Astrocyte (in vitro differentiated cells and primary cell): ENCODE measurements around the gene FBXO44. TPM values are rescaled to one million over a fixed set of nuclear protein-coding genes. Genes with fewer than 3 reads are reported as not detected.

Source experiments
- DNase-seq: peaks from one replicate; pipeline ENCODE4 v3.0.0-alpha.2; 2010; ENCODE audit warnings: low read depth
- FAIRE-seq: peaks from 2 replicates; lab custom pipeline; 2011; peaks lifted over from hg19 to GRCh38; lab: Jason Lieb, UNC
- H2AFZ ChIP-seq: 2 replicates; pipeline ENCODE4 v1.6.0; 2012; ENCODE audit warnings: low read depth, low read length, inconsistent platforms
- H3K27ac ChIP-seq: 2 replicates; pipeline ENCODE4 v1.5.1; 2011; ENCODE audit warnings: low read depth, low read length, inconsistent platforms
- H3K27me3 ChIP-seq: 2 replicates; pipeline ENCODE4 v1.6.0; 2011; ENCODE audit warnings: low read length, inconsistent platforms; ENCODE audit not compliant: insufficient read depth
- H3K36me3 ChIP-seq: 2 replicates; pipeline ENCODE4 v1.5.1; 2011; ENCODE audit warnings: low read length, inconsistent platforms; ENCODE audit not compliant: insufficient read depth
- H3K4me1 ChIP-seq: 2 replicates; pipeline ENCODE4 v1.5.1; 2011; ENCODE audit warnings: low read length, inconsistent platforms; ENCODE audit not compliant: insufficient read depth
- H3K4me2 ChIP-seq: 2 replicates; pipeline ENCODE4 v1.6.0; 2012; ENCODE audit warnings: low read length, inconsistent platforms
- H3K4me3 ChIP-seq: 2 replicates; pipeline ENCODE4 v1.5.1; 2011; ENCODE audit warnings: low read depth, mild to moderate bottlenecking, low read length, inconsistent platforms; ENCODE audit not compliant: insufficient read depth
- H3K79me2 ChIP-seq: 2 replicates; pipeline ENCODE4 v1.6.0; 2012; ENCODE audit warnings: mild to moderate bottlenecking, low read length, inconsistent platforms; ENCODE audit not compliant: insufficient read depth
- H3K9ac ChIP-seq: 2 replicates; pipeline ENCODE4 v1.6.0; 2012; ENCODE audit warnings: mild to moderate bottlenecking, low read length, inconsistent platforms
- H3K9me3 ChIP-seq: 2 replicates; pipeline ENCODE4 v1.5.1; 2012; ENCODE audit warnings: low read depth, mild to moderate bottlenecking, low read length, inconsistent platforms; ENCODE audit not compliant: insufficient read depth
- H4K20me1 ChIP-seq: 2 replicates; pipeline ENCODE4 v1.6.0; 2012; ENCODE audit warnings: low read length, inconsistent platforms; ENCODE audit not compliant: insufficient read depth
- H3K27ac Mint-ChIP-seq: one replicate; pipeline ENCODE4 v1.8.0; 2021; ENCODE audit warnings: mild to moderate bottlenecking, mixed read lengths; ENCODE audit not compliant: unreplicated experiment
- H3K27me3 Mint-ChIP-seq: one replicate; pipeline ENCODE4 v1.8.0; 2021; ENCODE audit warnings: low read depth, mixed read lengths; ENCODE audit not compliant: unreplicated experiment
- H3K36me3 Mint-ChIP-seq: one replicate; pipeline ENCODE4 v1.8.0; 2021; ENCODE audit warnings: low read depth, mixed read lengths; ENCODE audit not compliant: unreplicated experiment
- H3K4me1 Mint-ChIP-seq: one replicate; pipeline ENCODE4 v1.8.0; 2021; ENCODE audit warnings: low read depth, mixed read lengths; ENCODE audit not compliant: unreplicated experiment
- H3K4me3 Mint-ChIP-seq: one replicate; pipeline ENCODE4 v1.8.0; 2021; ENCODE audit warnings: mild to moderate bottlenecking, moderate library complexity, mixed read lengths; ENCODE audit not compliant: unreplicated experiment
- H3K9me3 Mint-ChIP-seq: one replicate; pipeline ENCODE4 v1.8.0; 2021; ENCODE audit warnings: mild to moderate bottlenecking, mixed read lengths; ENCODE audit not compliant: unreplicated experiment
- EZH2 ChIP-seq: IDR thresholded peaks from 2 replicates; pipeline ENCODE4 v1.6.1; 2012; ENCODE audit warnings: mild to moderate bottlenecking, low read length, inconsistent platforms; ENCODE audit not compliant: insufficient read depth
- total RNA-seq: library from RNA; stranded (reverse); gene quantifications from 2 replicates; pipeline ENCODE4 v1.2.1, GENCODE V29; 2021
- TF ChIP-seq, protein P1 (sequence below): IDR thresholded peaks from 2 replicates; pipeline ENCODE4 v1.5.1; 2011; ENCODE audit warnings: low read depth, mild to moderate bottlenecking, inconsistent platforms, low read length, moderate library complexity; ENCODE audit not compliant: insufficient read depth

Gene FBXO44
- total RNA-seq, 1 donor from 2014 or later, result 31.6 TPM

- H3K9me3 ChIP-seq, result no peaks in the 10 kb centered on the region
- peaks cover 31% of the 10 kb centered on the region for H4K20me1 ChIP-seq
- peaks cover 26% of the 10 kb centered on the region for H3K27me3 ChIP-seq
- H2AFZ ChIP-seq, result no peak overlapping the region
- no peaks in the 10 kb centered on the region for H3K9me3 Mint-ChIP-seq
- TF ChIP-seq, protein P1, sequence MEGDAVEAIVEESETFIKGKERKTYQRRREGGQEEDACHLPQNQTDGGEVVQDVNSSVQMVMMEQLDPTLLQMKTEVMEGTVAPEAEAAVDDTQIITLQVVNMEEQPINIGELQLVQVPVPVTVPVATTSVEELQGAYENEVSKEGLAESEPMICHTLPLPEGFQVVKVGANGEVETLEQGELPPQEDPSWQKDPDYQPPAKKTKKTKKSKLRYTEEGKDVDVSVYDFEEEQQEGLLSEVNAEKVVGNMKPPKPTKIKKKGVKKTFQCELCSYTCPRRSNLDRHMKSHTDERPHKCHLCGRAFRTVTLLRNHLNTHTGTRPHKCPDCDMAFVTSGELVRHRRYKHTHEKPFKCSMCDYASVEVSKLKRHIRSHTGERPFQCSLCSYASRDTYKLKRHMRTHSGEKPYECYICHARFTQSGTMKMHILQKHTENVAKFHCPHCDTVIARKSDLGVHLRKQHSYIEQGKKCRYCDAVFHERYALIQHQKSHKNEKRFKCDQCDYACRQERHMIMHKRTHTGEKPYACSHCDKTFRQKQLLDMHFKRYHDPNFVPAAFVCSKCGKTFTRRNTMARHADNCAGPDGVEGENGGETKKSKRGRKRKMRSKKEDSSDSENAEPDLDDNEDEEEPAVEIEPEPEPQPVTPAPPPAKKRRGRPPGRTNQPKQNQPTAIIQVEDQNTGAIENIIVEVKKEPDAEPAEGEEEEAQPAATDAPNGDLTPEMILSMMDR, result no peak
- TF ChIP-seq EZH2, result no peak
- H3K4me1 Mint-ChIP-seq, result no peaks in the 10 kb centered on the region
- no peak overlapping the region for H3K27ac ChIP-seq
- no peak for FAIRE-seq
- peaks cover 47% of the 10 kb centered on the region for H3K27me3 Mint-ChIP-seq
- no peak overlapping the region for H3K4me2 ChIP-seq
- no peak overlapping the region for H3K27ac Mint-ChIP-seq
- DNase-seq, result no peak
- no peaks in the 10 kb centered on the region for H3K36me3 Mint-ChIP-seq
- no peaks in the 10 kb centered on the region for H3K36me3 ChIP-seq
- peaks cover 10% of the 10 kb centered on the region for H3K4me1 ChIP-seq
- no peak overlapping the region for H3K9ac ChIP-seq
- H3K79me2 ChIP-seq, result no peaks in the 10 kb centered on the region
- H3K4me3 ChIP-seq, result no peak overlapping the region
- H3K4me3 Mint-ChIP-seq, result no peak overlapping the region
These were observed 49.5 kb downstream of the FBXO44 start for GRCh38 chr1:11704194-11704529.

DNA sequence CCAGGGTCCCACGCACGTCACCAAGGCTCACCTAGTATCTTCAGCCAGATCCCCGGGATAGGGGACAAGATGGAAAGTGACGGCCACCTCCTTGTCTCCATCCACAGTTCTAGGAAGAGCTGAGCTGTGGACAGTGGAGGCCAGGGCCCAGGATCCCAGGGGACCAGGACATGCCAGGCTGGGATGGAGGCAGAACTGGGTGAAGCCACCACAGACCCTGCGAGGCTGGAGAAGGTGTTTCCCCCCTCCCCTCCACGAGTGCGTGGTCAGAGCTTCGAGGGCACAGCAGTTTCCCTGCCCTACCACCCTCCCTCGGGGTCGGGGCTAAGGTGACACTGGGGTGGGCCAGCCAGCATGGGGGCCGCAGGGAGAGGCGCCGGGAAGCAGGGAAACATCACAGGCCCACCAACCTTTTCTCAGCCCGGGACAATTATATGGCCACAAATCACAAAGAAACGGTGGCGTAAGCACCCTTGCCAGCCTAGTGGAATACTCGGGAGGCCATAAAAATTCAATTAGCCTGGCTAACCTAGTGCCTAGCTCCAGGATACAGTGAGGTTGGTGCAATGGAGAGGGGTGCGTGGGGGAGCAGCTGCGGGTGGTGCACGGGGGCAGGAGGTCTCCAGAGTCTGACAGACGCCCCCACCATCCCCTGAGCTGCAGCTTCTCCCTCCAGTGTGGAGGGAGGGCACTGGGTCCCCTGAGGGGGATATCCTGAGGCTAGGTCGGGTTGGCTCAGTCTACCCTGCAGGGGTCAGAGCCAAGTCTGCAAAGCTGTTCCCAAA lies 50.2 kb downstream of the FBXO44 start:
- H3K36me3 ChIP-seq, result no peaks in the 10 kb centered on the region
- Mint-ChIP-seq H3K4me3 (no peak overlapping the region), H3K27me3 (peaks cover 49% of the 10 kb centered on the region), H3K4me1 (no peaks in the 10 kb centered on the region), H3K9me3 (no peaks in the 10 kb centered on the region), H3K27ac (no peak overlapping the region), H3K36me3 (no peaks in the 10 kb centered on the region)
- no peaks in the 10 kb centered on the region for H3K9me3 ChIP-seq
- peaks cover 10% of the 10 kb centered on the region for H3K4me1 ChIP-seq
- no peak for FAIRE-seq
- peaks cover 26% of the 10 kb centered on the region for H3K27me3 ChIP-seq
- H3K9ac ChIP-seq, result no peak overlapping the region
- H2AFZ ChIP-seq, result no peak overlapping the region
- no peak overlapping the region for H3K4me2 ChIP-seq
- peaks cover 31% of the 10 kb centered on the region for H4K20me1 ChIP-seq
- H3K27ac ChIP-seq, result no peak overlapping the region
- TF ChIP-seq, protein P1, result no peak
- no peak for TF ChIP-seq EZH2
- no peaks in the 10 kb centered on the region for H3K79me2 ChIP-seq
- H3K4me3 ChIP-seq, result no peak overlapping the region
- no peak for DNase-seq

- no peaks in the 10 kb centered on the region for H3K4me1 Mint-ChIP-seq
These were observed 50.9 kb downstream of the FBXO44 start for GRCh38 chr1:11705596-11705995.

More at GRCh38 chr1:11705596-11705995, 50.9 kb downstream of the FBXO44 start:
- no peaks in the 10 kb centered on the region for H3K9me3 Mint-ChIP-seq
- H3K27ac Mint-ChIP-seq, result no peak overlapping the region
- TF ChIP-seq EZH2, result no peak
- TF ChIP-seq, protein P1, result no peak
- no peak overlapping the region for H3K4me3 Mint-ChIP-seq
- H3K9me3 ChIP-seq, result no peaks in the 10 kb centered on the region
- no peaks in the 10 kb centered on the region for H3K79me2 ChIP-seq
- H3K4me1 ChIP-seq, result peaks cover 9% of the 10 kb centered on the region
- peaks cover 53% of the 10 kb centered on the region for H3K27me3 Mint-ChIP-seq
- no peak overlapping the region for H3K27ac ChIP-seq
- no peak for DNase-seq
- no peak overlapping the region for H3K4me2 ChIP-seq
- H3K36me3 Mint-ChIP-seq, result no peaks in the 10 kb centered on the region
- H4K20me1 ChIP-seq, result peaks cover 31% of the 10 kb centered on the region
- H2AFZ ChIP-seq, result no peak overlapping the region
- no peaks in the 10 kb centered on the region for H3K36me3 ChIP-seq
- no peak for FAIRE-seq
- no peak overlapping the region for H3K9ac ChIP-seq
- peaks cover 24% of the 10 kb centered on the region for H3K27me3 ChIP-seq
- H3K4me3 ChIP-seq, result no peak overlapping the region
